Limb (tissue), 2 donors: ENCODE results near the gene DUSP9.
"Not testable (repeated sequence)": the region's sequence is repeated elsewhere in the genome, so short reads cannot be mapped to it uniquely, and the experiment has no call there.

Experiments
- DNase-seq, 2 donors: peaks; one replicate each; pipeline ENCODE4 v3.0.0-alpha.2; 2016; ENCODE audit errors: extremely low spot score in 2 of 2

DUSP9 gene

GRCh38 chrX:153689654-153690465 is 42.9 kb downstream of the DUSP9 start:
- DNase-seq: no peak

- DNase-seq: no peak
These were observed 43.5 kb downstream of the DUSP9 start for GRCh38 chrX:153690466-153690865.

- not testable (repeated sequence) for DNase-seq
These were observed 44.2 kb downstream of the DUSP9 start for GRCh38 chrX:153691032-153691827.

GRCh38 chrX:153692003-153692402 is 45.0 kb downstream of the DUSP9 start:
- DNase-seq: no peak

GRCh38 chrX:153692611-153693156 is 45.7 kb downstream of the DUSP9 start:
- DNase-seq: no peak

- DNase-seq: no peak
These were observed 46.4 kb downstream of the DUSP9 start for GRCh38 chrX:153693216-153694086.

- DNase-seq: not testable (repeated sequence)
These were observed 47.3 kb downstream of the DUSP9 start for GRCh38 chrX:153694256-153694655.

- DNase-seq: no peak
These were observed 47.8 kb downstream of the DUSP9 start for GRCh38 chrX:153694687-153695270.

GRCh38 chrX:153696100-153696499 is 49.1 kb downstream of the DUSP9 start:
- no peak for DNase-seq

GRCh38 chrX:153696538-153696937 is 49.5 kb downstream of the DUSP9 start:
- DNase-seq: not testable (repeated sequence)

GRCh38 chrX:153696986-153697722 is 50.2 kb downstream of the DUSP9 start:
- not testable (repeated sequence) for DNase-seq

- DNase-seq: no peak
These were observed 51.2 kb downstream of the DUSP9 start for GRCh38 chrX:153697924-153698865.

GRCh38 chrX:153699210-153699783 is 52.3 kb downstream of the DUSP9 start:
- DNase-seq: not testable (repeated sequence)

GRCh38 chrX:153699784-153700371 is 52.9 kb downstream of the DUSP9 start:
- not testable (repeated sequence) for DNase-seq

GRCh38 chrX:153700376-153700945 is 53.5 kb downstream of the DUSP9 start:
- no peak for DNase-seq
